ENCODE measurements around the gene ST6GALNAC2. TPM values are rescaled to one million over a fixed set of nuclear protein-coding genes. Genes with fewer than 3 reads are reported as not detected.
A peak's percentile ranks its signal among the peaks of the same experiment; 100 is the strongest.
"Not testable (repeated sequence)": the region's sequence is repeated elsewhere in the genome, so short reads cannot be mapped to it uniquely, and the experiment has no call there.

The ST6GALNAC2 gene
- total RNA-seq, 2 donors from 2014 or later = 0.62 TPM; not detected in 1

DNA sequence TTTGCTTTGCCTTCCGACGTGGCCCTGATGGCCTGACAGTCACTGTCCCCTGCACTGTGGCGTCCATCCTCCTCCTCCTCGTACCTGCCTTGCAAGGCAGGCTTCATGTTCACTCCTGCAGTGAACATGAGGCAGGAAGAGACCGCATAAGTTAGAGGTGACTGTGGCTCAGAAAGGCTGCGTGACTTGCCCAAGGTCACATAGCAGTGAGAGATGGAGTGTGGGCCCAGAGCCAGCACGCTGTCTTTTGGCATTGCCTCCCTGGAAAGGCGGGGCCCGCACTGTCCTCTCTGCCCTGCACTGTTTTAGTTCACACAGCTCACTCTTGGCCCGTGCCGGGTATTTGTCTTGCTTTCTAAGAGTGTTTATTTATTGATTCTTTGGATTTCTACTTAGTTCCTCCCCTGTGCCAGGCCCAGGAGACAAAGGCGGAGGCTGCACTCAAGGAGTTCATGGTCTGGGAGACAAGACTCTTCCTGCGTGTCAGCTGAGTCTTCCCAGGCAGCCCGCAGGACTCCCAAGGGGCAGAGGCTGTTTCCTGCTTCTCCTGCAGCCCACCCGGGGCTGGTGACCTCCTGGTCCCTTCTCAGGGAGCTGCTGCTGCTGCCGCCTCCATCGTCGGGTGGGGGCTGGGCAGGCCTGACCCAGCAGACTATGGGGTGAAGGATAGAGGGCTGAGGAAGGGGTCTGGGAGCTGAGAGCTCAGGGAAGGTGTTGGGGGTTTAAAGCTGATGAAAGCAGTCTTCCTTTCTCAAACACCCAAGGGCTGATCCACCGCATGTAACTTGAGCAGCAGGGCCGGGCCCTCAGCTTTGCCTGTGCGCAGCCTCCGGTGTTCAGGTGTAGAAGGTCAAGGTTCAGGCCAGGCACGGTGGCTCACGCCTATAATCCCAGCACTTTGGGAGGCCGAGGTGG lies 60.8 kb downstream of the ST6GALNAC2 start:
- no peak for ATAC-seq
- peak overlapping the region in 1 of 2 donors; percentile 40 for H3K27ac Mint-ChIP-seq

GRCh38 chr17:76523084-76524037 lies 62.3 kb downstream of the ST6GALNAC2 start:
- peak; percentile 81 for DNase-seq (ENCODE audit: low spot score)
- Mint-ChIP-seq H3K9me3 (no peaks in the 10 kb centered on the region), H3K4me1 (ENCODE audit: low read depth in 2 of 2) (peaks cover 28 to 42% of the 10 kb centered on the region in 2 donors), H3K4me3 (peak overlapping the region; percentile 20), H3K36me3 (no peaks in the 10 kb centered on the region), H3K27ac (peak overlapping the region in 1 of 2 donors; percentile 51), H3K27me3 (no peaks in the 10 kb centered on the region)
- ATAC-seq = peak; percentile 80 to 85

More for the DNA sequence above, 60.8 kb downstream of the ST6GALNAC2 start:
- peak overlapping the region; percentile 1 for H3K4me3 Mint-ChIP-seq
- H3K4me1 Mint-ChIP-seq (ENCODE audit: low read depth in 2 of 2) = peaks cover 28 to 37% of the 10 kb centered on the region in 2 donors
- H3K36me3 Mint-ChIP-seq = no peaks in the 10 kb centered on the region
- H3K27me3 Mint-ChIP-seq = no peaks in the 10 kb centered on the region
- H3K9me3 Mint-ChIP-seq = no peaks in the 10 kb centered on the region
- DNase-seq (ENCODE audit: low spot score) = no peak

- not testable (repeated sequence) for H3K4me3 Mint-ChIP-seq; DNase-seq (ENCODE audit: low spot score); H3K36me3 Mint-ChIP-seq; ATAC-seq; H3K27ac Mint-ChIP-seq; H3K27me3 Mint-ChIP-seq; H3K9me3 Mint-ChIP-seq
- H3K4me1 Mint-ChIP-seq (ENCODE audit: low read depth in 2 of 2) = peaks cover 17 to 37% of the 10 kb centered on the region in 2 donors
Observed at GRCh38 chr17:76521683-76522082, 64.0 kb downstream of the ST6GALNAC2 start.

DNA sequence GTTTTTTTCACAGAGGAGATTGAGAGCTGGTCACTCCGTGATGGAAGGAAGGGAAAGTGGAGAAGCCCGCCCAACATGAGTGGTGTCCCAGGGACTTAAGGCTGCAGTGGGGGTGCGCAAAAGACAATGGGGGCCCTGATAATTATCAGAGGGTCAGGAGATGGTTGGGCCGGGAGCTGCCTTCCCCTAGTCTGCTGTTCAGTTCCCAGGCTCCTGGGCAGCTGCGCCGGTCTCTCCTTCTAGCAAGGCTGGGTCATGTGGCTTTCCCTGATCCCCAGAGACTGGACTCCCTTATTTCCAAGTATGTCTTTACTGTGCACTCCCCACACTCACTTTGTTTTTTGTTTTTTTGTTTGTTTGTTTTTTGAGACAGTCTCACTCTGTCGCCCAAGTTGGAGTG lies 64.4 kb downstream of the ST6GALNAC2 start:
- H3K4me3 Mint-ChIP-seq = no peak overlapping the region
- H3K27ac Mint-ChIP-seq = peak overlapping the region in 1 of 2 donors; percentile 75
- no peaks in the 10 kb centered on the region for H3K27me3 Mint-ChIP-seq
- no peak for DNase-seq (ENCODE audit: low spot score)
- peaks cover 17 to 40% of the 10 kb centered on the region in 2 donors for H3K4me1 Mint-ChIP-seq (ENCODE audit: low read depth in 2 of 2)
- no peaks in the 10 kb centered on the region for H3K36me3 Mint-ChIP-seq
- no peaks in the 10 kb centered on the region for H3K9me3 Mint-ChIP-seq
- ATAC-seq = no peak

GRCh38 chr17:76519048-76519966 lies 66.4 kb downstream of the ST6GALNAC2 start:
- no peaks in the 10 kb centered on the region for H3K27me3 Mint-ChIP-seq
- H3K4me1 Mint-ChIP-seq (ENCODE audit: low read depth in 2 of 2) = peaks cover 31 to 42% of the 10 kb centered on the region in 2 donors
- ATAC-seq (no peak), DNase-seq (ENCODE audit: low spot score) (no peak)
- peak overlapping the region; percentile 35 to 75 for H3K27ac Mint-ChIP-seq
- no peaks in the 10 kb centered on the region for H3K9me3 Mint-ChIP-seq
- no peak overlapping the region for H3K4me3 Mint-ChIP-seq
- H3K36me3 Mint-ChIP-seq = no peaks in the 10 kb centered on the region

GRCh38 chr17:76517638-76518038 lies 68.0 kb downstream of the ST6GALNAC2 start:
- Mint-ChIP-seq H3K27ac (peak overlapping the region in 1 of 2 donors; percentile 75), H3K4me3 (no peak overlapping the region), H3K4me1 (ENCODE audit: low read depth in 2 of 2) (peaks cover 34 to 45% of the 10 kb centered on the region in 2 donors)

More at GRCh38 chr17:76517638-76518038, 68.0 kb downstream of the ST6GALNAC2 start:
- no peaks in the 10 kb centered on the region for H3K27me3 Mint-ChIP-seq
- H3K9me3 Mint-ChIP-seq = no peaks in the 10 kb centered on the region
- no peaks in the 10 kb centered on the region for H3K36me3 Mint-ChIP-seq
- ATAC-seq = no peak
- DNase-seq (ENCODE audit: low spot score) = peak; percentile 65

Other genes with a start within 250 kb of the ST6GALNAC2 start
- gene PRPSAP1, start 231.9 kb downstream of the ST6GALNAC2 start, total RNA-seq = 10 to 100 TPM; 45.0 to 57.4 TPM
- 10 to 100 TPM; 13.9 to 14.5 TPM for gene SPHK1, start 201.3 kb downstream of the ST6GALNAC2 start, total RNA-seq
- 10 to 100 TPM; 46.7 to 66.9 TPM for gene UBE2O, start 132.7 kb downstream of the ST6GALNAC2 start, total RNA-seq
- under 1 TPM in 1 of 2 donors, not detected in 1; 0.78 TPM for gene AANAT, start 118.3 kb downstream of the ST6GALNAC2 start, total RNA-seq
- gene RHBDF2, start 84.4 kb downstream of the ST6GALNAC2 start, total RNA-seq = 100 to 1,000 TPM; 156 to 234 TPM
- 1 to 10 TPM; 1.0 to 2.9 TPM for gene CYGB, start 48.2 kb downstream of the ST6GALNAC2 start, total RNA-seq
- gene PRCD, start 45.8 kb downstream of the ST6GALNAC2 start, total RNA-seq = under 1 TPM in 1 of 2 donors, not detected in 1; 0.78 TPM
- not detected for gene ST6GALNAC1, start 57.9 kb upstream of the ST6GALNAC2 start, total RNA-seq
- 10 to 100 TPM; 18.1 to 19.4 TPM for gene MXRA7, start 125.1 kb upstream of the ST6GALNAC2 start, total RNA-seq
- 10 to 100 TPM; 74.3 to 97.1 TPM for gene JMJD6, start 140.7 kb upstream of the ST6GALNAC2 start, total RNA-seq
- gene METTL23, start 141.0 kb upstream of the ST6GALNAC2 start, total RNA-seq = 10 to 100 TPM; 26.4 to 37.0 TPM
- gene SRSF2, start 151.5 kb upstream of the ST6GALNAC2 start, total RNA-seq = 100 to 1,000 TPM; 373 to 571 TPM
- gene MFSD11, start 152.3 kb upstream of the ST6GALNAC2 start, total RNA-seq = 10 to 100 TPM; 18.1 to 25.5 TPM